ENCODE results near the gene NXPH1. TPM values are rescaled to one million over a fixed set of nuclear protein-coding genes. Genes with fewer than 3 reads are reported as not detected.

Gene NXPH1
- total RNA-seq, 1 donor from 2014 or later = not detected

DNA sequence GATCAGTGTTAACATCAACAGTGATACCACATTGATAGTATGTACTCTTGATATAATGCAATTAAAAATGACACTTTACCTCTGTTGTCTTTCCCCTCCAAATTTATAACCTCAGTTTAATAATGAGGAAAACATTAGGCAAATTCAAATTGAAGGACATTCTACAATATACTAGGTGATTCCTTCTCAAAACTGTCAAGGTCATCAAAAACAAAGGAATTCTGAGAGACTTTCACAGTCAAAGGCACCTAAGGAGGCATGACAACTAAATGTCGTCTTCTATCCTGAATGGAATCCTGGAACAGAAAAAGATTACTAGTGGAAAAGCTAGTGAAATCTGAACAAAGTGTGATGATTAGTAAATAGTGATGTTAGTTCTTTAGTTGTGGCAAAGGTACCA is 22.3 kb upstream of the NXPH1 start:
- intact Hi-C loops (cut with DNase I) = no loop called here
- H3K27ac ChIP-seq = no peak overlapping the region
- DNase-seq = no peak
- H3K27me3 ChIP-seq = no peaks in the 10 kb centered on the region
- TF ChIP-seq, protein P1, sequence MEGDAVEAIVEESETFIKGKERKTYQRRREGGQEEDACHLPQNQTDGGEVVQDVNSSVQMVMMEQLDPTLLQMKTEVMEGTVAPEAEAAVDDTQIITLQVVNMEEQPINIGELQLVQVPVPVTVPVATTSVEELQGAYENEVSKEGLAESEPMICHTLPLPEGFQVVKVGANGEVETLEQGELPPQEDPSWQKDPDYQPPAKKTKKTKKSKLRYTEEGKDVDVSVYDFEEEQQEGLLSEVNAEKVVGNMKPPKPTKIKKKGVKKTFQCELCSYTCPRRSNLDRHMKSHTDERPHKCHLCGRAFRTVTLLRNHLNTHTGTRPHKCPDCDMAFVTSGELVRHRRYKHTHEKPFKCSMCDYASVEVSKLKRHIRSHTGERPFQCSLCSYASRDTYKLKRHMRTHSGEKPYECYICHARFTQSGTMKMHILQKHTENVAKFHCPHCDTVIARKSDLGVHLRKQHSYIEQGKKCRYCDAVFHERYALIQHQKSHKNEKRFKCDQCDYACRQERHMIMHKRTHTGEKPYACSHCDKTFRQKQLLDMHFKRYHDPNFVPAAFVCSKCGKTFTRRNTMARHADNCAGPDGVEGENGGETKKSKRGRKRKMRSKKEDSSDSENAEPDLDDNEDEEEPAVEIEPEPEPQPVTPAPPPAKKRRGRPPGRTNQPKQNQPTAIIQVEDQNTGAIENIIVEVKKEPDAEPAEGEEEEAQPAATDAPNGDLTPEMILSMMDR (IDR thresholded peaks at IDR 0.05) = no peak
- H3K36me3 ChIP-seq = no peaks in the 10 kb centered on the region
- no peak overlapping the region for H3K4me3 ChIP-seq
- no peak for ATAC-seq
- no peaks in the 10 kb centered on the region for H3K4me1 ChIP-seq
- H3K9me3 ChIP-seq = no peaks in the 10 kb centered on the region

DNA sequence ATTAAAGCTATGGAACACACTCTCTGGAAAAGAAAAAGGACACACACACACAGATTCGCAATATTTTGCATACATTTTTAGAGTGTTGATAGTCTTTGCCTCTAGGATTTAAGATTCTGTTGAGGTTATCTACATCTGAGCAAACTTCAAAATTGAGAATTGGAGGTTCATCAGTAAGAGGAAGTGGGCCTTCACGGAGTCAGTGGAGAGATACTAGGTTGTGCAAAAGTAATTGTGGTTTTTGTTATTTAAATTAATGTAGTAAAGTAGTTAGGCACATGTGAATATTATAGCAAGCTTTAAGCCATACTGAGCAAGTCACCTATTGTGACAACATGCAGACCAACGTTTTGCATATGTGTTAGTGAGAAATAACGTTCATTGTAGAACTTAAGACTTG is 19.8 kb upstream of the NXPH1 start:
- TF ChIP-seq, protein P1 (IDR thresholded peaks at IDR 0.05) = no peak
- intact Hi-C loops (cut with DNase I) = no loop called here

DNA sequence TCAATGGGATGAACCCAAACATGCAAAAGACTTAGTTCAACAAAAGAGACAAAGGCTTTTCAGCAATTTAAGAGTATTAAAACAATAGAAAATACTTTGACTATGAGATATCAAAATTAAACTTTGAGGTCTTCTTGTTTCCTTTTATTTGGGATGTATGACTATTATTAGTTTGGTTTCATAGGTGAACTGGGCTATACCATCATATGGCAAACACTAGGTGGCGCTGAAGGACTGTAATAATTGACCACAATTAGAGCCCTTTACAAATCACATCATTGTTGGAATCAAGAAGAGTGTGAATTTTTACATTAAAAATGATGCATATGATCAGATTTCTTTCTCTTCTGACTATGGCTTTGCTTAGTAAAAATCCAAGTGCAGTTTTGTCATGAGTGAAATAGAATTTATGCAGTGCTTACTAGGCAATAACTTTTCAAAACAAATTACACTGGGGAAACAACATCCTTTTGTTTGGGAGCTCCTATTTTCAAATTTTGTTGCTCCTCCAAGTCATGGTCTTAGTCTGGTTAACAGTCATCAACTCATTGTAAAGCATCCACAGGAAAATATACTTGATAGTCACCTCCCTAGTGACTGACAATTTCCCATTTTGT is 14.7 kb upstream of the NXPH1 start:
- Histone ChIP-seq H3K27ac (no peak overlapping the region), H3K4me1 (no peaks in the 10 kb centered on the region), H3K4me3 (no peak overlapping the region), H3K36me3 (no peaks in the 10 kb centered on the region), H3K27me3 (peaks cover 6% of the 10 kb centered on the region), H3K9me3 (no peaks in the 10 kb centered on the region)
- ATAC-seq = peak; percentile 73
- TF ChIP-seq, protein P1 (IDR thresholded peaks at IDR 0.05) = peak; percentile 78
- intact Hi-C loops (cut with DNase I) = no loop called here
- DNase-seq = no peak

More for the DNA sequence above, 19.8 kb upstream of the NXPH1 start:
- H3K9me3 ChIP-seq = no peaks in the 10 kb centered on the region
- ATAC-seq (no peak), DNase-seq (no peak)
- H3K36me3 ChIP-seq = no peaks in the 10 kb centered on the region
- no peaks in the 10 kb centered on the region for H3K4me1 ChIP-seq
- no peak overlapping the region for H3K4me3 ChIP-seq
- no peak overlapping the region for H3K27ac ChIP-seq
- H3K27me3 ChIP-seq = no peaks in the 10 kb centered on the region

DNA sequence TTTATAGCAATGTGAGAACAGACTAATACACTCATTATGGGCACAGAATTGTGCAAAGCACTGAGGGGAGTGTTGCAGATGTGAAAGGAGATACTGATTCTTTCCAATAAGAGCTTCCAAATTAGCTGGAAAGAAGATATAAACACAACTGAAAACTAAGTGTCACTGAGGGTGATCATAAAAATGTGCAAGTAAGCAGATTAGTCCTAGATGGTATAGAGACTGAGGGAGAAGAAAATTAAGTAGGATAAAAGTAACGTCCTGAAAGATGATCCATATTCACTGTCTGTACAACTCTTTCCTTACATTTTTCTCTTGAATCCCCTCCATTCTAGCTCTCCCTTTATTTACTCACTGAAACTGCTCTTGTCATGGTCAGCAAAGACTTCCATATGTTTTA is 11.2 kb upstream of the NXPH1 start:
- intact Hi-C loops (cut with DNase I) = no loop called here
- ATAC-seq (no peak), DNase-seq (no peak)
- no peak overlapping the region for H3K27ac ChIP-seq
- no peaks in the 10 kb centered on the region for H3K36me3 ChIP-seq
- H3K4me3 ChIP-seq = no peak overlapping the region
- H3K4me1 ChIP-seq = no peaks in the 10 kb centered on the region
- TF ChIP-seq, protein P1 (IDR thresholded peaks at IDR 0.05) = no peak
- peaks cover 13% of the 10 kb centered on the region for H3K27me3 ChIP-seq
- H3K9me3 ChIP-seq = no peaks in the 10 kb centered on the region

DNA sequence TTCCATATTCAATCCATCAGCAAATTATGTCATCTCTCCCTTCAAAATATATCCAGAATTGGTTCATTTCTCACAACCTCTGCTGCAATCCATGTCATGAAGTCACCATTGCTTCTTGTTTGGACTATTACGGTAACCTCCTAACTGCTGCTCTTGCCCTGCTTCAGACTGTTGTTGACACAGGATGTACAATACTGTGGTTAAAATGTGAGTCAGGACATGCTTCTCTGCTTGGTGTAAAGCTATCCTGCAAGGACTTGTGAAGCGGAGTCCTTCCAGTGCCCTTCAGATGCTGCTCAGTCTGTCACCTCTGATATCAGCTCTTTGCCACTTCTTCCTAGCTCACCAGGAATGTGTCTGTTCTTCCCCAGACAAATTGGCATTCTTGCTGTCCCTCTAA is 10.4 kb upstream of the NXPH1 start:
- intact Hi-C loops (cut with DNase I) = no loop called here
- Histone ChIP-seq H3K36me3 (no peaks in the 10 kb centered on the region), H3K4me3 (no peak overlapping the region), H3K27me3 (peaks cover 13% of the 10 kb centered on the region), H3K4me1 (no peaks in the 10 kb centered on the region), H3K27ac (no peak overlapping the region), H3K9me3 (no peaks in the 10 kb centered on the region)
- DNase-seq = no peak
- TF ChIP-seq, protein P1 (IDR thresholded peaks at IDR 0.05) = no peak
- ATAC-seq = no peak

DNA sequence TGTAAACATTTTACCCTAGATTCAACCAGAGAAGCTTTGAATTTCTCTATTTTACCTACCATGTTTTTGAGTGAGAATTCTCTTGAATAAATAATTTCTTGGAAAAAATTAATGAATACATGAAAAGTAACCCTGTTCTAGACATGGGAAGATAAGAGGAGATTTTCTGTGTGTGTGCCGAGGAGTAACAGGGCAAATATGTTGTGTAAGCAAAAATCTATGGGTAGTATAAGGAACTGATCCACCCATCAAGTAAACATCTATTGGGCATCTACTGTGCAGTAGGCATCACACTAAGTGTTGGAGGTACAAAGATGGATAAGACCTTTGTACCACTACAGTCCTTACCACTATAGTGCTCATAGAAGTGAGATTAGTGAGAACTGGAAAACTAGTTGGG is 8.2 kb upstream of the NXPH1 start:
- no peaks in the 10 kb centered on the region for H3K36me3 ChIP-seq
- TF ChIP-seq, protein P1 (IDR thresholded peaks at IDR 0.05) = no peak
- intact Hi-C loops (cut with DNase I) = no loop called here
- H3K27me3 ChIP-seq = peaks cover 13% of the 10 kb centered on the region
- ATAC-seq = no peak
- H3K4me3 ChIP-seq = no peak overlapping the region
- no peak for DNase-seq
- H3K4me1 ChIP-seq = no peaks in the 10 kb centered on the region
- H3K9me3 ChIP-seq = no peaks in the 10 kb centered on the region
- no peak overlapping the region for H3K27ac ChIP-seq
